GM21367 (cell line): ENCODE data around the gene RELA.
A peak's percentile ranks its signal among the peaks of the same experiment; 100 is the strongest.

Source experiments
- ATAC-seq: cut with Tn5 transposase; IDR thresholded peaks from one replicate; pipeline ENCODE4 v1.9.1; 2021; ENCODE audit not compliant: unreplicated experiment

Gene RELA

GRCh38 chr11:65615229-65615949 lies 47.3 kb downstream of the RELA start, which contains the start of gene PCNX3:
Gene PCNX3 (plus strand): TSS chr11:65615776. CDS start chr11:65616312, 536 bp downstream.
- peak; percentile 62 for ATAC-seq

GRCh38 chr11:65613091-65613928 lies 49.4 kb downstream of the RELA start:
- ATAC-seq = no peak

- no peak for ATAC-seq
Observed at GRCh38 chr11:65612691-65613090, 50.0 kb downstream of the RELA start.

- ATAC-seq = no peak
Observed at GRCh38 chr11:65611758-65612603, 50.7 kb downstream of the RELA start.

GRCh38 chr11:65611028-65611757 lies 51.5 kb downstream of the RELA start:
- no peak for ATAC-seq

- ATAC-seq = no peak
Observed at GRCh38 chr11:65610404-65610803, 52.3 kb downstream of the RELA start.

GRCh38 chr11:65609665-65610064 lies 53.1 kb downstream of the RELA start:
- no peak for ATAC-seq

- ATAC-seq = no peak
Observed at GRCh38 chr11:65609229-65609628, 53.5 kb downstream of the RELA start.

- ATAC-seq = no peak
Observed at GRCh38 chr11:65607614-65608426, 54.9 kb downstream of the RELA start.

GRCh38 chr11:65606876-65607613 lies 55.7 kb downstream of the RELA start:
- ATAC-seq = no peak

GRCh38 chr11:65604258-65604657 lies 58.5 kb downstream of the RELA start:
- ATAC-seq = no peak
